Glutamatergic neuron (in vitro differentiated cells): ENCODE results near the gene EXOC4. TPM values are rescaled to one million over a fixed set of nuclear protein-coding genes. Genes with fewer than 3 reads are reported as not detected.

ENCODE experiments used
- DNase-seq: peaks from one replicate; pipeline ENCODE4 v3.0.0; 2022
- H3K27ac Mint-ChIP-seq: one replicate; pipeline ENCODE4 v1.8.0; 2020; ENCODE audit warnings: mild to moderate bottlenecking, mixed read lengths, inconsistent platforms; ENCODE audit not compliant: unreplicated experiment
- H3K27me3 Mint-ChIP-seq: one replicate; pipeline ENCODE4 v1.8.0; 2020; ENCODE audit warnings: mild to moderate bottlenecking, moderate library complexity, mixed read lengths, inconsistent platforms; ENCODE audit not compliant: unreplicated experiment
- H3K36me3 Mint-ChIP-seq: one replicate; pipeline ENCODE4 v1.8.0; 2020; ENCODE audit warnings: mild to moderate bottlenecking, mixed read lengths, inconsistent platforms; ENCODE audit not compliant: unreplicated experiment
- H3K4me1 Mint-ChIP-seq: one replicate; pipeline ENCODE4 v1.8.0; 2020; ENCODE audit warnings: mild to moderate bottlenecking, low read depth, mixed read lengths, inconsistent platforms; ENCODE audit not compliant: unreplicated experiment
- H3K4me3 Mint-ChIP-seq: one replicate; pipeline ENCODE4 v1.8.0; 2020; ENCODE audit warnings: mild to moderate bottlenecking, mixed read lengths, inconsistent platforms; ENCODE audit not compliant: unreplicated experiment
- H3K9me3 Mint-ChIP-seq: one replicate; pipeline ENCODE4 v1.8.0; 2020; ENCODE audit warnings: mild to moderate bottlenecking, moderate library complexity, mixed read lengths, inconsistent platforms; ENCODE audit not compliant: unreplicated experiment
- CTCF ChIP-seq: fragments of 200-600 bp; sonication (generic); IDR thresholded peaks from one replicate; pipeline ENCODE4 v1.5.0; 2021; ENCODE audit not compliant: partially characterized antibody, unreplicated experiment
- total RNA-seq: library from RNA; stranded (reverse); fragmentation: NEBNext Ultra II Directional; extraction: Animal tissue kit (Norgen Biotek cat#: 25700); gene quantifications from one replicate; pipeline ENCODE4 v1.2.1, GENCODE V29; 2021; ENCODE audit not compliant: unreplicated experiment

Gene EXOC4
- total RNA-seq, 1 donor from 2014 or later = 73.8 TPM

DNA sequence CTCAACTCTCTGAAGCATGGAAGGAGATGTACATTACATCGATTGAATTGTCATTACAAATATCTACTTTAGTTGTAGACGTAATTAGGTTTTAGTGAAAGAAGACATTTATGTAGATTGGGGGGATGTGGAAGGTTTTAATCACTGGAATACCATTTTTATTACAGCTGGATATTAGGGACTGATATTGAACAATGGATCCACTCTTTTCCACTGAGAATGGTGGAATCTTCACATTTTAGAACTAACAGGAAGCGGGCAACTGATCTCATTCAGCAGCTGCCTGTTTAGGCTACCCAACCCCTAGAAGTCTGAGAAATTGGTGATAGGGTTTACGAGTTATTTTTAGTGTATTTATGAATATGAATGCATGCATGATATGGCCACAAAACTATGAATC, 538.0 kb downstream of the EXOC4 start:
- Mint-ChIP-seq H3K4me3 (no peak overlapping the region), H3K9me3 (no peaks in the 10 kb centered on the region), H3K36me3 (no peaks in the 10 kb centered on the region), H3K27me3 (no peaks in the 10 kb centered on the region), H3K27ac (no peak overlapping the region), H3K4me1 (peaks cover 14% of the 10 kb centered on the region)
- no peak for DNase-seq
- TF ChIP-seq CTCF = no peak

DNA sequence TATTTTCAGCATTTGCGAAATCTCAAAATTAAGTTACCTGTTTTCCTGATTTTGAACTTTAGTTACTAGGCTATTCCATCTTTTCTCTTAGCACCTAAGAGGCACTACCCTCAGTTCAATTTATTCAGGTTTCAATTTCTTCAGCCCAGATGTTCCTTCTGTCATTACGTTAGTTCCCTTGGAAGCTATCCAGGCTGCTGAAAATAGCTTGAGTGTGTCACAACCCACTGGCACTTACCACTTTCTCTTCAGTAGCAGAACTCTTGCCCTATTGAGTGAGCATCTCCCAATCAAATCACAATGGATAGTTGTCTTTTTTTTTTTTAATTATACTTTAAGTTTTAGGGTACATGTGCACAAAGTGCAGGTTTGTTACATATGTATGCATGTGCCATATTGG, 541.6 kb downstream of the EXOC4 start:
- TF ChIP-seq CTCF = no peak
- H3K36me3 Mint-ChIP-seq = no peaks in the 10 kb centered on the region
- DNase-seq = no peak
- no peaks in the 10 kb centered on the region for H3K9me3 Mint-ChIP-seq
- peak overlapping the region; percentile 43 for H3K27ac Mint-ChIP-seq
- H3K27me3 Mint-ChIP-seq = no peaks in the 10 kb centered on the region
- no peak overlapping the region for H3K4me3 Mint-ChIP-seq
- H3K4me1 Mint-ChIP-seq = peaks cover 27% of the 10 kb centered on the region

DNA sequence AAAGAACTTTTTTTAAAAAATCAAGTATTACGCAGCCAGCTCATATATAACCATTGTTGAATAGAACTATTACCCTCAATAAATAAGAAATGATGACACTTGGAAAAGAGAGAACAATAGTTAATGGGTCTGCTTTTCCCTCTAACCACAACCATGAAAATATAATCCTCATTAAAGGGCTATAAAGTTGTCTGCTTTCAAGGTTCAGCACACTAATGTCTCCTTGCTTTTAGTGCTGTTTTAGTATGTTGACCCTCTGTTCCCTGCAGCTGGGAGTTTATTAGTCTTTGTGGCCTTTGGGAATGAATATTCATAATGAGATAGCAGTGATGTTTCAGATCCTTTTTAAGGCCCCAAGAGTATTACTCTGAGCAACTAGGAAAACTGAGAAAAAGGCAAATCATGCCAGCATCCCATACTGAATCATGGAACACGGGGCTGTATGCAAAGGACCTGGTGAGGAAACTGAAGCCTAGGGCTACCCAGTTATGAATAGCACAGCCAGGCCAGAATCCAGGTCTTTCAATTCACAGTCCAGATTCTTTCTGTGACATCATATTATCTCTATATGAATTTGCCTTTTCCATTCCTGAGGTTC, 542.3 kb downstream of the EXOC4 start:
- Mint-ChIP-seq H3K4me3 (no peak overlapping the region), H3K4me1 (peaks cover 23% of the 10 kb centered on the region), H3K27me3 (no peaks in the 10 kb centered on the region), H3K9me3 (no peaks in the 10 kb centered on the region), H3K36me3 (no peaks in the 10 kb centered on the region), H3K27ac (peak overlapping the region; percentile 67)
- no peak for DNase-seq
- TF ChIP-seq CTCF = no peak

GRCh38 chr7:133796782-133797745, 544.2 kb downstream of the EXOC4 start:
- peaks cover 23% of the 10 kb centered on the region for H3K4me1 Mint-ChIP-seq
- no peaks in the 10 kb centered on the region for H3K9me3 Mint-ChIP-seq
- H3K27me3 Mint-ChIP-seq = no peaks in the 10 kb centered on the region
- H3K36me3 Mint-ChIP-seq = no peaks in the 10 kb centered on the region
- H3K27ac Mint-ChIP-seq = peak overlapping the region; percentile 74
- H3K4me3 Mint-ChIP-seq = peak overlapping the region; percentile 47
- no peak for TF ChIP-seq CTCF
- DNase-seq = no peak

- no peak for TF ChIP-seq CTCF
- H3K27me3 Mint-ChIP-seq = no peaks in the 10 kb centered on the region
- peaks cover 23% of the 10 kb centered on the region for H3K4me1 Mint-ChIP-seq
- no peak for DNase-seq
- no peaks in the 10 kb centered on the region for H3K9me3 Mint-ChIP-seq
- no peaks in the 10 kb centered on the region for H3K36me3 Mint-ChIP-seq
- H3K27ac Mint-ChIP-seq = peak overlapping the region; percentile 74
- H3K4me3 Mint-ChIP-seq = no peak overlapping the region
Observed at GRCh38 chr7:133797818-133798520, 545.1 kb downstream of the EXOC4 start.
